HG03108 (cell line): ENCODE data around the gene LMAN1.
A peak's percentile ranks its signal among the peaks of the same experiment; 100 is the strongest.

Experiments
- ATAC-seq: cut with Tn5 transposase; IDR thresholded peaks from one replicate; pipeline ENCODE4 v1.9.1; 2021; ENCODE audit warnings: moderate library complexity; ENCODE audit not compliant: unreplicated experiment

The LMAN1 gene, protein sequence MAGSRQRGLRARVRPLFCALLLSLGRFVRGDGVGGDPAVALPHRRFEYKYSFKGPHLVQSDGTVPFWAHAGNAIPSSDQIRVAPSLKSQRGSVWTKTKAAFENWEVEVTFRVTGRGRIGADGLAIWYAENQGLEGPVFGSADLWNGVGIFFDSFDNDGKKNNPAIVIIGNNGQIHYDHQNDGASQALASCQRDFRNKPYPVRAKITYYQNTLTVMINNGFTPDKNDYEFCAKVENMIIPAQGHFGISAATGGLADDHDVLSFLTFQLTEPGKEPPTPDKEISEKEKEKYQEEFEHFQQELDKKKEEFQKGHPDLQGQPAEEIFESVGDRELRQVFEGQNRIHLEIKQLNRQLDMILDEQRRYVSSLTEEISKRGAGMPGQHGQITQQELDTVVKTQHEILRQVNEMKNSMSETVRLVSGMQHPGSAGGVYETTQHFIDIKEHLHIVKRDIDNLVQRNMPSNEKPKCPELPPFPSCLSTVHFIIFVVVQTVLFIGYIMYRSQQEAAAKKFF

DNA sequence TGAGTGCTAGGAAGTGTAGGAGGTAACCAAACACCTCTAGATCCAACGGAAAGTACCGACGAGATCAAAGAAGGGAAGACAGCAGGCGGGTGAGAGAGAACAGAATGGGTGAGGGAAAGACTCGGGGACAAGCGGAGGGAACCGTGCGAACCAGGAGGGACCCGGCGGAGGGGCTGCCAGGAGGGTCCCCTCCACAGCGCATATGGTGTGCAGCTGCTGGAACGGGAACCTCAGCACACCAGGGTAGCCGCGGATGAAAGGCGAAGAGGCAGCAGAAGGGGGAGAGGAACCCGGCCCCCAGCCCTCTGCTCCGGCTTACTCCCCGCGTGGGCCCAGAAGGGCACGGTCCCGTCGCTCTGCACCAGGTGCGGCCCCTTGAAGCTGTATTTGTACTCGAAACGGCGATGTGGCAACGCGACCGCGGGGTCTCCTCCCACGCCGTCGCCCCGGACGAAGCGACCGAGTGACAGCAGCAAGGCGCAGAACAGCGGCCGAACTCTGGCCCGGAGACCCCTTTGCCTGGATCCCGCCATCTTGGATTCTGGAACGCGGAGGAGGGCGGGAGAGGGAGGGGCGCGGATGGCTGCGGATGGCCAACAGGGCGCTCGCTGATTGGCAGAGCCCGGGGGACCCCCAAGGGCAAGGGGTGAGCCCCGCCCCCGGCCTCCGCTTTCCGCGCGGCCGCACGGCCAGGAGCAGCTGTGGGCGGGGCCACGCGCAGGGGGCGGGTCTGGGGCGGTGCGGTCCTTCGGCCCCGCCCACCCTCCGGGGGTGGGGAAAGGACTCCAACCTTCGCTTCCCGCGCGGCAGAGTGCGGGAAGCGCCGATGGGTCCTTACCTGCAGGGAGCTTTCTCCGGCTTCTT lies at the start of gene LMAN1:
Gene LMAN1 (minus strand): TSS at position 554 of the 864 bp plus-strand sequence. CDS start 21 bp downstream, at position 533.
- peak; percentile 98 for ATAC-seq

DNA sequence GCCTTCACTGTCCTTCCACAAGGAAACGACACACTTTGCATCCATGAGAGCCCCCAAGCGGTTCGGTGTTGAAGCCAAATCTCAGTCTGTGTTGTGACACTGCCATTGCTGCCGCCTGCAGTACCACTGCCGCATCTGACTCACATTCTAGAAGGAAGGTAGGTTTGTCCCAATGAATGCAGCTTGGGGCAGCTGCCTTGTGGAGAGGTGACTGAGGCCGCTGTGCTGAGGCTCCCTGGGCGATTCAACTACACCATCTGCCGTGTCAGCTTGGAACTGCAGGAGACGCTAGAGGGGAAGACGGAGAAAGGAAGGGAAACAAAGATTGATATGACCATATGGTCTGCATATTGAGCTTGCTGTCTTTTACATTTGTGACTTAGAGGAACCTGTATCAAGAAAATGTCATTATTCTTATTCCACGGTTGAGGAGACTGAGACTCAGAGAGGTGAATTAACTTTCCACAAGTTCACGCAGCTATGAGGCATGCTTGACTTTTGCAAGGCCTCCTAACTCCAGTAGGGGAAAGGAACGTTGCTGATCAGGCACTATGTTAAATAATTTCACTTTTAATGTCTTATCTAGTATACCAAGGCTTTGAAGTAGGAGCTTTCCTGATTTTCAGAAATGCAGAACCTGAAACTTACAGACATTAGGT lies 43.5 kb upstream of the LMAN1 start:
- ATAC-seq = peak; percentile 98

DNA sequence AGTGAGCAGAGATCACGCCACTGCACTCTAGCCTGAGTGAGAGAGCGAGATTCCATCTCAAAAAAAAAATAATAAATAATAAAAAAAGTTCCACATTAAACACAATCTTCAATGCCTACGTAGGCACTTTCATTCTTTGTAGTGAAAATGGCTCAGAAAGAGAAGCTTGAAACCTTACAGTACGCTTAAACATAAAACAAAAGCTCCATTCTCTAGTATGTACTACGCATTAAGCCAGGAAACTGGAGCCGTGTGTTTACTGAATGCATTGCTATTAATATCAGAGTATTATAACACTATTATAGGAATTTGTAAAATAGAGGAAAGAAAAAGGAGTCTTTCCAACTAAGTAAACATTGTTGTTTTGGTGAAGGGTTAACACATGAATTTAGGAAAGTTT lies 41.3 kb upstream of the LMAN1 start:
- no peak for ATAC-seq

DNA sequence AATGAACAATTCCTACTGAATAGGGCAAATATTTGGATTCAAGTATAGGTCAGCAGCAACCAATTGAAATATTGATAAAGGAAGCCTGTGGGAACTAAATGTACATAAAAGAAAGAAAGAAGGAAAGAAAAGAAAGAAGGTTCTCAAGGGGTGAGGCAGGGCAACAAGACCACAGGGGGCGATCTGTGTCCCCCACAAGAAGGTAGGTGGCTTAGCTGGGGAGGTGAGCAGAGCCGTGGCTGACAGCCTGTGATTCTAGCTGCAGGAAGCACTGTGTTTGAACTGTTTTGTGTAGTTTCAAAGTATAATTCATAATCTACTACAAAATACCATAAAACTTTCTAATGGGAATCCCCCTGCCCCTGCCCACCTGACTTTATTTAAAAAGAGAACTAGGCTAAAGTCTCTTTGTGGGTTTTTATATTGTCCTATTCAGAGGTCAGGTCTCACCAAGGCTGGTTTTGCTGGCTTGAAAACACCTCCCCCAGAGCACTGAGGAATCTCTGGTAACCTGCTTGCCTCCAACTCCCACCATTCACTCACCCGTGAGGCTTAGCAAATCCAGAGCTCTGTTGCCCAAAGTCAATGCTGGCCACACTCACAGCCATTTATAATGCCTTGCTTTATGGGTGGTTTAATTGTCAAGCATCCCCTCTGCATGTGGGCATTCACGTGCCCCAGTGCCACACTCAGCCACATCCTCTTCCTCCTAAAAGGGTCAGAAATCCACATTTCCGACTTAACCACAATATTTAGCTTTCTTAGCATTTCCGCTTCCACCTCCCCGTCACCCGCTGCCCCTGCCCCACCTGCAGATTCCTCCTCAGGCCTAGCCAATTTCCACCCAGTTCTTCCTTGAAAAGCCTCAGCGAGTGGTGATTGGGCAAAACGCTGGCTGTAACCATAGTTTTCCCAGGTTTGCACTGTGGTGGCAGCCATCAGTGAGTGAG lies 36.4 kb upstream of the LMAN1 start:
- no peak for ATAC-seq

DNA sequence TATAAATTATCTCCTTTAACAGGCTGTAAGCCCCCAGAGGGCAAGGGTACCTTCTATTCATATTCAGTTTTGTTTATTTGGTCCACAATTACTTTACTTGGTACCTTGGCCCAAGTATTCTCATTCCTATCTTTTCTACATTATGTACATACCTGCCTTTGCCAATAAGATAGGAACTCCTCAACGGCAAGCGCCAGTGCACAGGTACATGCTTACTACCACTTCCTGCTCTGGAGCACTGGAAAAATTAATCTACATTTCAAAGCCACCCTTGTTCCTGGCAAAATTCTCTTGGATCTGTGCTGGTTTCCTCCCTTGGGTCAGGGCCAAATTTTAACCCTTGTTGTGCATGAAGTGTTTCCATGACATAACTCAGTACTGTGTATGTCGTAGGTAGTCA lies 34.3 kb upstream of the LMAN1 start:
- no peak for ATAC-seq

DNA sequence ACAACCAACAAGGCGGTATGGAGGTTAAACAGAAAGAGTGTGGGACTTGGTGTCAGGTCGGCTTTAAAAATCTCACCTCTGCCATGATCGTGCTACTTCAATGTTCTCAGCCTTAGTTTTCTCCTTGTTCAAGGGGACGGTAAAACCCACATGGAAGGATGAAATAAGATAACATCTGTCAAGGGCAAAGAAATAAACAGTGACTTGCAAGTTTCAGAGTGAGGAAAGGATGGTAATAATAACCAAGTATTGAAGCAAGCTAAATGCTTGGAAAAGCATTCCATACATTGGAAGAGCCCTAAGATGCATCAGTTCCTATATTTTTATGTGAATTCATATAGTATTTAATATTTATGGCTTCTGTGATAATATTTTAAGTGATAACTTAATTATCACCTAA lies 29.8 kb upstream of the LMAN1 start:
- ATAC-seq = no peak

DNA sequence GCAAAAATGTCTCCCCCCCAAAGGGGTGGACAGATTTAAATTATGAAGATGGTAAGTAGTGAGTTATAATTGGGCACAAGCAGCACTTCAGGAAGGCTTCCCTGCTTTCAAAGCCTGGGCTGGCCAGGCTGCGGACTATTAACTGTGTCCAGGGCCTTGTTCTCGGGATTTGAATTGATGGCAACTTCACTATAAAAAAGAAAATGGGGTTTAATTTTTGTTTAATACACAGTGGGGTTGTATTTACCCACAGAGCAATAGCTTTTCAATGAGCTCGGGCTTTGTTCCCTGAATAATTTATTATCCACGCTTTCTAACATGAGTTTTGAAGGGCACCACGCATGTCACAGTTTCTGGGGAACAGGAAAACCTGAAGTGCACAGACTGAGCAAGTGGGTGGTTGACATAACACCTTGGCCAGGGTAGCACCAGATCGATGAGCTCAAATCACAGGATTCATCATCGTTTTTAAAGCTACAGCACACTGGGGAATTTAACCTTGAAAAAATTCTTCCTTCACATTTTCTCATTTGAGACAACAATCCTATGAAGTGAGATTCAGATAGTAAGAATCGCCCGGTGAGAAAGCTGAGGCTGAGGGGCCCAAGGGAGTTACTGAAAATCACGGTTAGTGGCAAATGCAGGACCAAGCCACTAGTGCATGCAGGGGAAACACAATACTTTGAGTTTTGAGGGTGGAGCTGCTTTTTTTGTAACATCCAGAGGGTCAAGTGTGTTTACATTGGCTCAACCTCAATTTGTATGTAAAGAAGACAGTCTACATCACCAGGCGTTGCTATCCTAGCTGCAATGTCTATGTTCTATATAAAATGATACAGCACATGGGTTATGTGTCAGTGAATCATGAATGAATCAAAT lies 28.9 kb upstream of the LMAN1 start:
- ATAC-seq = no peak

DNA sequence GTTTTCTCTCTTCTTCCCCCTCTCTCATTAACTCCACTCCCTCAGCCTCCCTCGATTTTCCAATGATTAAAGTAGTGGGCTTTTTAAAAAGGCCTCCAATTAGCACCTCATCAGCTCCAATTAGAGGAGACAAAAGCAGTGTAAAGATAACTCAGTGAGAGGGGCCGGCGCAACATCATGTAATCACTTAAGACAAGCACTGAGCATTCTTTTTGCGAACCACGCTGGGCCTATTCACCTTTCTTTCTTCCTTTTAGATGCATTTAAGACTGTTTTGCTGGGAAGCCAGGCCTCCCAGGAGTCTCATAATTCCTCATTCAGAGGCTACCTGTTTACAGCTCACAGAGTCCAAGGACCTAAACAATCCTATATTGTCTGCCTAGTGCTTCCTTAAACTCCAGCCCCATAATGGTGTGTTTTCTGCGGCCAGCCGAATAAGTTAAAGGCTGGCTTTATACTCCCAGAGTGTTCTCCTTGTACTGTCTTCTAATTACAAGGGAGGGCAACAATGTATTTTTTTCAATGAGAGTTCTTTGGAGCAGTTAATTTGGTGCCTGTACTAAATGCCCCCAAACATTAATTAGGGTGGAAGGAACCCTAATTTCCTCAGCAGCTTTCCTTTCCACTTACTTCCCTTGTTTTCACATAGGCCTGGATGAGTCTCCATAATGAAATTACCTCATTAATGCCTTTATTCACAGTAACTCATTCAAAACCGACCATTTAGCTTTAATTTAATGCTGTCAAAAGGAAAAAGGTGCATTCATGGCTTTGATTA lies 28.0 kb upstream of the LMAN1 start:
- no peak for ATAC-seq

DNA sequence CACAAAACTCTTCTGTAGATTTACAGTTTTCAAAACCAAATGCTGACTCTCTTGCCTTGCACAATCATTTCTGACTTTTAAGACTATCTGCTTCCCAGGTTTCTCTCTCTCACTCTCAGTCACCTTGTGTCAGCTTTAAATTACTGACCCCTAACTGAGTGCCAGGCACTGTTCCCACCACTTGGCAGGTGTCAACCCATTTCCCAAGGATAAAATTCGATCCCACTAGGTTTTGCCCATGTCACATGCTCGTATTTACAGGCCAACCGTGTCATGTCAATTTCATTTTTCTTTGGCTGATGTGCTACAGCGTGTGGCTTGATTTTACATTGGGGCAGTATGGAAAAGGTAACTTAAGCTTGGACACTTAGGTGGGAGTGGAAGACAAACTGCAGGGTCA lies 26.1 kb upstream of the LMAN1 start:
- ATAC-seq = no peak

DNA sequence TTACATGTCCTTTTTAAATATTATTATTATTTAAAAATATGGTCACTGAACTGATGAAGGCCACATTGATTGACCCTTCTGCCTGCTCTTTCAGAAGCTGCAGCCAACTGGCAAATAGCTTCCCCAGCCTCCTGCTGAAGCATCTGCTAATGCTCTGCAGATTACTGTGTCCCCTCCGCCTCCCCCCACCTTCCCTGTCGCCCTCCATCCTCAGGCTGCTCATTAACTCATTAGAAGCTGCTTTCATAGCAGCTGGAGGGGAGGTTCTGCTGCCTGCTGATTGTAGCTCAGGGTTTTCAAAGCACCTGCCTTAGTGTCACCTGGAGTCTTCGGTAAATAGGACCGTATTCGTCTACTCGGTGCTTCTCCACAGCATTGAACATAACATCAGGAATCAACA lies 24.8 kb upstream of the LMAN1 start:
- no peak for ATAC-seq

DNA sequence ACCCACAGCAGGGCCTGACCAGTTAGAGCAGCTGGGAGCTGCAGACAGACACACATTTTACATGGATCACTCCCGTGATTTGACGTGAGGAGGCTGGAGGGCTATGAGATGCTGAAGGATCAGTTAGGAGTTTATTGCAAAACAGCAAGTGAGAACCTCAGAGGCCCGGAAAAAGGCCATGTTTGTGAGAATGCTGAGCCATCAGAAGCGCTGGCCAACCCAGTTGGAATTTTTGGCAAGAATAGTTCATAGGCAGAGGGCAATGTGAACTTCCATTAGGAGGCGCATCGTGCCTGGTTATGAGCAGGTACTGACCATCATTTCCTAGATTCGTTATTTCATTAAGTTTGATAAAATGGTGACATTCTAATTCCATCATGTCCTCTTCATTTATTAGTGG lies 23.3 kb upstream of the LMAN1 start:
- ATAC-seq = no peak

DNA sequence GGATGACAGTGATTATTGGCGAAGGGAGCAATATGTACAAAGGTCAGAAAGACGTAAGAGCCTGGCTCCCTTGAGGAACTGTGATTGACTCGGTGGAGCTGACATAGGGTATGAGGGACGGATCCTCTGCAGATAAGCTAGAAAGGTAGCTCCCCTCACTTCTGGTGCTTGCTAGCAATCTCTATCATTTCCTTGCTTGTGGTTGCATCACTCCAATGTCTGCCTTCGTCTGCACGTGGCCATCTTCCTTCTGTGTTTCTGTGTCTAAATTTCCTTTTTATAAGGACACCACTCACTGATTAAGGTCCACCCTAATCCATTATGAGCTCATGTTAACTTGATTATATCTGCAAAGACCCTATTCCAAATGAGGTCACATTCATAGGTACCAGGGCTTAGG lies 22.9 kb upstream of the LMAN1 start:
- ATAC-seq = no peak

DNA sequence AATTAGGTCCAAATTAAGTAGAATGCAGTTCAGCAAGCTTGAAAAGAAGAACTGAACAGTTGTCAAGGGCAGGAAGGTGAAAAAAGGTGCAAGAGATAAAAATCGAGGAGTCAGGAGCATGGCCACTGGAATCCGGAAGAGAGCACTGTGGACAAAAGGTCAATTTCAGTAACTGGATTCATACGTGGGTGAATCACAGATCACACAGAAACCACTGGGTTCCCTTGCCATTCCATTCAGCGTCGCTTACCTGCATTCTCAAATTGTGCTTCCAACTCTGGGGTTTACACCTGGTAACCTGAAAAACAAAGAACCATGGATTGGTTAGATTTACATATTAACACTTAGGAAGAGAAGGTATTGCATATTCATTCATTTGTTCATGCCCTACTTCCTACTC lies 21.6 kb upstream of the LMAN1 start:
- no peak for ATAC-seq

DNA sequence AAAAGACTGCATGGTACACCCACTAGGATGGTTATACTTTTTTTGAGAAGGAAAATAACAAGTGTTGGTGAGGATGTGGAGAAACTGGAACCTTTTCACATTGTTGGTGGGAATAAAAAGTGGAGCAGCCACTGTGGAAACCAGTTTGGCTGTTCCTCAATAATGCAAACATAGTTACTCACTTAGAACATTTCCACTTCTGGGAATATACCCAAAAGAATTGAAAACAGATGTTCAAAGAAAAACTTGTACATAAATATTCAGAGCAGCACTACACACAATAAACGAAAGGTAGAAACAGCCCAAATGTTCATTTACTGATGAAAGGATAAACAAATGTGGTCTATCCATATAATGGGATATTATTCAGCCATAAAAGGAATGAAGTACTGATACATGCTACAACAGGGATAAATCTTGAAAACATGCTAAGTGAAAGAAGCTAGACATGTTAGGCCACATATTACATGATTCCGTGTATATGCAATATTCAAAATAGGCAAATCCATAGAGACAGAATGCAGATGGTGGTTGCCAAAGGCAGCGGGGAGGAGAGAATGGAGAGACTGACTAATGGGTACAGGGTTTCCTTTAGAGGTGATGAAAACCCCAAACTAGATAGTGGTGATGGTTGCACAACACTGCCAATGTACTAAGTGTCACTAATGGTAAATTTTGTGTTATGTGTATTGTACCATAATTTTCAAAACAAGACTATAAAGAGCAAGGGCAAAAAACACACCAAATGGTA lies 20.9 kb upstream of the LMAN1 start:
- no peak for ATAC-seq

DNA sequence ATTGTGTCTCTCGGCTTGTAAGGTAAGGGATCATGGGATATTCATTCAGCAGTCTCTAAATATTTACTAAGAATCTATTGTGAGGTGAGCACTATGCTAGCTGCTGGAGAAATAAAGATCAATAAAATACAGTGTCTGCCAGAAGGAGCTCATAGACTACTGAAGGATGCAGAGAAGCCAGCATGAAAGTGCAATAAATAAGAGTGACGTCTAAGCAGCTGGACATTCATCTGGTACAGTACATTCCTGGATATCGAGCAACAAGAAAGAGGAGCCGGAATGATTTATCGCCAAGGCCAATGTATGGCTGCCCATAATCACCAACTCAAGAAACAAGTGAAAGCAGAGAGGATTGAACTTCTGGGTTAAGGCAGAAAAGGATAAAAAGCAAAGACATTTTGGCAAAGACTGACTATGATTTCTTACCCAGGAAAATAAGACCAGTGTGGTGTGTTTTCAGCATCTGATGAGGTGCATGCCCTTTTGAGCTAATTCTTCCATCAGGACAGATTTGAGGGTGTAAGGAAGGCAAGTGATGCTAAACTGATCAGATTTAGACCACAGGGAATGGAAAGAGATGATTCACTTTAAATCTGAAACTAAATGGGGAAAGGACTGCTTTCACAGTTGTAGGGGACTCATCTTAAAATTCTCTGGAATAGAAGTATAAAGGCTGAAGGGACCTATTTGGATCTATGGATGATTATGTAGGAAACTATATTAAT lies 18.7 kb upstream of the LMAN1 start:
- ATAC-seq = no peak

DNA sequence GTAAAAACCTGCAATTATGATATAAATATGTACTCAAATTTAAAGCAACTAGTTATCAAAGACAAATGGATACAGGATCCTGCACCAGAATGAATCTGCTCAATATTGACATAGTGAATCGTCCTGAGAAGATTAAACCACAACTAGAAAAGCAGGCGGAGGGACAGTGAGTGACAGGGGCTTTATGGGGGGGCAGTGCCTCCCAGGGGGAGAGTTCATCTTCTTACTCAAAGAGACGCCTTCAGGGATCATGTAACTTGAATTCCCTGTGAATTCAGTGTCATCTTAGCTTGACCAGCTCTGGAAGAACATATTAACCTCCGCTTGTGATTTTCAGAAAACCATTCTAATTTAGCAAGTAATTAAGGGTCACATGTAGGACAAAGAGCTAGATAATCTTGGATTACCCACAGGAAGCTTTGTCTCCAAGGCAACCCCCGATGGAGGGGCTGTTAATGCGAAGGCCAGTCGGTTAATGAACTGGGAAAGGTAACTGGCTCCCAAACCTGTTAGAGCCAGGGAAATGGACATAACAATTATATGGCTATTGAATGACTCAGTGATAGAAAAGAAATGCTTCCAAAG lies 17.4 kb upstream of the LMAN1 start:
- no peak for ATAC-seq

DNA sequence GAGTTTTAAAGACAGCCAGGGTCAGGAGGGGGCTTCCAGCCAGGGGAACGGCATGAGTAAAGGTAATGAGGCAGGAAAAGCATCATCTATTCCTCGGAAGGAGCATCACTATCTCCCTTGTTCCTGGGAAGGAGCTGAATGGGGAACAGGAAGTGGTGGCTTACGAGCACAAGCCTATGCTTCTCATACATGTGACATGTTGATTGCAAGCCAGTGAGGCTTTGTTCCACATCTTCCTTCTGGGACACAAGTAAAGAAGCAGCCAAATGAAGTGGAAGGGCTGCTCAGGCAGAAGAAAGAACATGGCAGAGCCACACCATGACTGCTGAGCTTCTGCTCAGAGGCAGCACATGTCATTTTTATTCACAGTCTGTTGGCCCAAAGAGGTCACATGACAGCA lies 15.1 kb upstream of the LMAN1 start:
- no peak for ATAC-seq
